HepG2 (cell line): ENCODE results near the gene RELL2. TPM values are rescaled to one million over a fixed set of nuclear protein-coding genes. Genes with fewer than 3 reads are reported as not detected.

ENCODE experiments used
- ATAC-seq: fragments of 200-7000 bp; cut with Tn5 transposase; 3 replicates; pipeline ENCODE4 v1.9.1; 2020; ENCODE audit warnings: mild to moderate bottlenecking, moderate library complexity
- BruUV-seq: library from RNA; stranded (reverse); fragments of 400-500 nt; replicated peaks from 2 replicates; lab custom pipeline; 2021; lab: Mats Ljungman, UMichigan
- CTCF ChIA-PET: fragments of 300-600 bp; formaldehyde crosslinking; extraction: SDS; loops from one replicate; lab custom pipeline; 2021; ENCODE audit warnings: low total read pairs, inconsistent platforms, low intra/inter-chr PET ratio; lab: Yijun Ruan, JAX
- POLR2A ChIA-PET: fragments of 350-600 bp; sonication (Branson Sonifier 250); formaldehyde crosslinking; loops from one replicate; lab custom pipeline; 2020; ENCODE audit warnings: antibody characterized with exemption, inconsistent platforms; lab: Yijun Ruan, JAX
- DNase-seq: peaks from one replicate; pipeline ENCODE4 v3.0.0-alpha.2; 2015; ENCODE audit warnings: low spot score
- FAIRE-seq: peaks from 3 replicates; lab custom pipeline; 2011; peaks lifted over from hg19 to GRCh38; lab: Jason Lieb, UNC
- H2AFZ ChIP-seq: one replicate; pipeline ENCODE4 v1.6.1; 2011; ENCODE audit warnings: low read length, inconsistent platforms
- H3K27ac ChIP-seq: fragments of 300-600 bp; 3 replicates; pipeline ENCODE4 v1.8.0; 2011; ENCODE audit warnings: mixed run types, mild to moderate bottlenecking, mixed read lengths, low read length, inconsistent platforms; ENCODE audit not compliant: insufficient read depth; ENCODE audit errors: extremely low read length
- H3K27me3 ChIP-seq, 2 experiments: fragments of 200-600 bp in 1 of 2; 2 replicates in 1 of 2; 3 replicates in 1 of 2; pipeline versions ENCODE4 v1.6.0 to v1.8.0; 2011; ENCODE audit warnings: low read length in 2 of 2, mild to moderate bottlenecking in 2 of 2, moderate library complexity in 2 of 2, inconsistent platforms in 1 of 2; ENCODE audit not compliant: insufficient read depth in 2 of 2, control insufficient read depth in 1 of 2
- H3K36me3 ChIP-seq, 2 experiments: fragments of 200-600 bp in 1 of 2; replicated peaks in 1 of 2; 2 replicates in 1 of 2; 3 replicates in 1 of 2; pipeline versions ENCODE4 v1.5.1 to v1.8.0; 2011; ENCODE audit warnings: low read length in 2 of 2, inconsistent platforms in 1 of 2; ENCODE audit not compliant: insufficient read depth in 2 of 2, control insufficient read depth in 1 of 2
- H3K4me1 ChIP-seq: 2 replicates; pipeline ENCODE4 v1.5.1; 2012; ENCODE audit warnings: low read length, inconsistent platforms; ENCODE audit not compliant: insufficient read depth
- H3K4me2 ChIP-seq: 2 replicates; pipeline ENCODE4 v1.6.0; 2011; ENCODE audit warnings: low read depth, low read length, inconsistent platforms
- H3K4me3 ChIP-seq, 3 experiments: fragments of 200-600 bp in 1 of 3; sonication (generic), shearing (Covaris generic) in 1 of 3; replicated peaks in 1 of 3; 2 replicates each; pipeline ENCODE4 v1.5.1; 2011 to 2016; ENCODE audit warnings: low read length in 3 of 3, inconsistent platforms in 2 of 3, low read depth in 2 of 3, mild to moderate bottlenecking in 2 of 3, control low read depth in 1 of 3, mixed read lengths in 1 of 3; ENCODE audit not compliant: insufficient read depth in 1 of 3
- H3K79me2 ChIP-seq: one replicate; pipeline ENCODE4 v1.6.1; 2011; ENCODE audit warnings: low read length, inconsistent platforms; ENCODE audit not compliant: insufficient read depth
- H3K9ac ChIP-seq: 2 replicates; pipeline ENCODE4 v1.6.0; 2011; ENCODE audit warnings: mild to moderate bottlenecking, low read depth, low read length, inconsistent platforms; ENCODE audit not compliant: insufficient read depth
- H3K9me3 ChIP-seq: 2 replicates; pipeline ENCODE4 v1.5.1; 2012; ENCODE audit warnings: mild to moderate bottlenecking, low read length
- H4K20me1 ChIP-seq: 2 replicates; pipeline ENCODE4 v1.6.0; 2011; ENCODE audit warnings: inconsistent platforms, mild to moderate bottlenecking, low read length, moderate library complexity; ENCODE audit not compliant: insufficient read depth
- CREB1 ChIP-seq, 2 experiments: fragments of 450-650 bp in 1 of 2; IDR thresholded peaks; 2 replicates each; pipeline ENCODE4 v1.6.1; 2016 to 2017; ENCODE audit warnings: control low read depth in 1 of 2, mild to moderate bottlenecking in 1 of 2, missing compliant biosample characterization in 1 of 2, missing genetic modification characterization in 1 of 2
- SRY ChIP-seq: sonication (generic); formaldehyde crosslinking; IDR thresholded peaks from 2 replicates; pipeline ENCODE4 v1.8.0; 2022; ENCODE audit warnings: mild to moderate bottlenecking, missing genetic modification reagents
- ZFP36 ChIP-seq: fragments of 150-350 bp; IDR thresholded peaks from 2 replicates; pipeline ENCODE4 v1.6.1; 2018; ENCODE audit warnings: borderline replicate concordance, low read length, low read depth; ENCODE audit not compliant: partially characterized antibody
- ZNF350 ChIP-seq: sonication (generic); formaldehyde crosslinking; IDR thresholded peaks from 2 replicates; pipeline ENCODE4 v1.4.0; 2020; ENCODE audit warnings: mild to moderate bottlenecking, low read depth, missing genetic modification reagents, borderline replicate concordance
- WGBS: methylation state at CpG from one replicate; pipeline ENCODE4 v1.1.6; 2017; ENCODE audit warnings: low lambda C conversion rate; 5-methylcytosine and 5-hydroxymethylcytosine counted together
- in situ Hi-C: cut with HindIII; loops from 2 replicates; pipeline ENCODE4 v1.10.0; 2017; ENCODE audit warnings: low pct_unique_long_range_greater_than_20kb; ENCODE audit not compliant: extremely low pct_ligation_motif_present
- intact Hi-C: fragments of 100-400 bp; cut with micrococcal nuclease; formaldehyde crosslinking; loops from one replicate; pipeline ENCODE4 v1.10.0; 2022; ENCODE audit not compliant: unreplicated experiment
- polyA plus RNA-seq, 8 experiments: library from polyadenylated mRNA; depleted of rRNA in 3 of 8; stranded (reverse) in 7 of 8; unstranded in 1 of 8; fragments of >200 nt; fragmentation: Illumina TruSeq in 4 of 8; extraction: Trizol in 4 of 8; gene quantifications; 2 replicates each; pipeline versions ENCODE4 v1.2.1 to v1.2.3, GENCODE V29; 2011 to 2016; ENCODE audit warnings: low read depth in 4 of 8, missing spikeins in 1 of 8, mixed read lengths in 1 of 8; ENCODE audit not compliant: insufficient read depth in 1 of 8
- total RNA-seq, 5 experiments: library from RNA; depleted of rRNA; stranded (reverse); fragments of >200 nt; fragmentation: Illumina TruSeq; extraction: Trizol; gene quantifications; 2 replicates each; pipeline ENCODE4 v1.2.3, GENCODE V29; 2016; ENCODE audit warnings: low read depth in 1 of 5
- TF ChIP-seq, protein P1 (sequence below): sonication (generic); formaldehyde crosslinking; IDR thresholded peaks from 2 replicates; pipeline ENCODE4; 2020; ENCODE audit warnings: missing genetic modification reagents, mild to moderate bottlenecking, borderline replicate concordance

RELL2 gene
- total and polyA plus RNA-seq, 2 of the 13 experiments (the other 11 are each of a cell fraction or from before 2014, with no cell fraction given), result 6.4 to 8.3 TPM

DNA sequence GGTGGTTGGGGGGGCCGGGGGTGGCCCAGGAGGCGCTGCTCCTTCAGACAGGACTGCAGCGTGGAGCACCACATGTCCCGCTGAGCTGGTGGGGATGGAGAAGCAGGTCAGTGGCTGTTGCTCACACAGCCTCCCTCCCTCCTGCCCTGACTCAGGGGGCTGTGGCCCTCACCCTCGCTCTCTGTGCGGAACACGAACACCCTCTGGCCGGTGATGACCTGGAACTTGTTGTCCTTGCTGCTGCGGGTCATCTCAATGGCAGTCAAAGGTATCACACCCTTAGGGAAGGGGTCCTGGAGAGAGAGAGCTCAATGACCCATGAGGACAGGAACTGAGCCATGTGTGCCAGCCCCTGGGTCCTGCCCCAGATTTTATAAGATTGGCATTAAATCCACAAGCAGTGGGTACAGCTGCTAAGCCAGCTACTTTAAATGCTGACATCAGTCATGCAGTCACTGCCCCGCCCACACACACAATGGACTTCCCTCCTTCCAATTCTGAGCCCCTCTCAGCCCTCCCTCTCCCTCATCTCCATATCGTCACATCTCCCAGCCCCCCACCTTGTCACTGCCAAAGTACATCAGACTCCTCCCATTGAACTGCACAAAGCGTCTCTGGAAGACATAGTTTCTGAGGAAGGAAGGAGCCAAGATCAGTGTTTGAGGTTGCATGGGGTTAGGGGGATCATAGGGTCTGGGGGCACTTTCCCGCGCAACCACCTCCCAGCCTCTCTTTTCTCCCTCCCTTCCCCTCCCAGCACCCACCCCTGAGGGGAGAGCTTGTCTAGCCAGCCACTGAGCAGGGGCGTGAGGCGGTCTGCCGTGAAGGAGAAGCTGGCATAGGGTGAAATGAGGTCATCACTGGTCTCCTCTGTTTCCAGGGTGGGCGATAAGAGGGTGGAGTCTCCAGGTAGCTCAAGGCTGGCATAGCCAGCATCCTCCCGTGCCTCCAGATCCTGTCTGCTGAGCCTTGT, 36.3 kb downstream of the RELL2 start:
- no peak for DNase-seq
- H3K27ac ChIP-seq, result no peak overlapping the region
- POLR2A ChIA-PET, result no interaction called here
- WGBS, result 65% methylated on average over 9 of the region's 19 CpGs
- H3K79me2 ChIP-seq, result no peaks in the 10 kb centered on the region
- no peak overlapping the region for H3K9ac ChIP-seq
- H4K20me1 ChIP-seq, result no peaks in the 10 kb centered on the region
- TF ChIP-seq, protein P1, sequence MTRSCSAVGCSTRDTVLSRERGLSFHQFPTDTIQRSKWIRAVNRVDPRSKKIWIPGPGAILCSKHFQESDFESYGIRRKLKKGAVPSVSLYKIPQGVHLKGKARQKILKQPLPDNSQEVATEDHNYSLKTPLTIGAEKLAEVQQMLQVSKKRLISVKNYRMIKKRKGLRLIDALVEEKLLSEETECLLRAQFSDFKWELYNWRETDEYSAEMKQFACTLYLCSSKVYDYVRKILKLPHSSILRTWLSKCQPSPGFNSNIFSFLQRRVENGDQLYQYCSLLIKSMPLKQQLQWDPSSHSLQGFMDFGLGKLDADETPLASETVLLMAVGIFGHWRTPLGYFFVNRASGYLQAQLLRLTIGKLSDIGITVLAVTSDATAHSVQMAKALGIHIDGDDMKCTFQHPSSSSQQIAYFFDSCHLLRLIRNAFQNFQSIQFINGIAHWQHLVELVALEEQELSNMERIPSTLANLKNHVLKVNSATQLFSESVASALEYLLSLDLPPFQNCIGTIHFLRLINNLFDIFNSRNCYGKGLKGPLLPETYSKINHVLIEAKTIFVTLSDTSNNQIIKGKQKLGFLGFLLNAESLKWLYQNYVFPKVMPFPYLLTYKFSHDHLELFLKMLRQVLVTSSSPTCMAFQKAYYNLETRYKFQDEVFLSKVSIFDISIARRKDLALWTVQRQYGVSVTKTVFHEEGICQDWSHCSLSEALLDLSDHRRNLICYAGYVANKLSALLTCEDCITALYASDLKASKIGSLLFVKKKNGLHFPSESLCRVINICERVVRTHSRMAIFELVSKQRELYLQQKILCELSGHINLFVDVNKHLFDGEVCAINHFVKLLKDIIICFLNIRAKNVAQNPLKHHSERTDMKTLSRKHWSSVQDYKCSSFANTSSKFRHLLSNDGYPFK (CRISPR knock-in tag), result no peak
- TF ChIP-seq ZNF350 (CRISPR knock-in tag) (no peak), ZFP36 (no peak), CREB1 (IDR thresholded peaks at IDR 0.05) (no peak), CREB1 (CRISPR knock-in tag; IDR thresholded peaks at IDR 0.05) (no peak), SRY (CRISPR knock-in tag) (no peak)
- TF ChIP-seq, all 625 proteins: peak for 0
- Histone ChIP-seq H2AFZ (no peak overlapping the region), H3K4me2 (no peak overlapping the region), H3K36me3 (no peaks in the 10 kb centered on the region), H3K4me1 (no peaks in the 10 kb centered on the region), H3K4me3 (no peak overlapping the region), H3K9me3 (no peaks in the 10 kb centered on the region), H3K27me3 (peaks cover 2 to 3% of the 10 kb centered on the region in 2 experiments; a peak in 2 of 5 replicates)
- intact Hi-C loops, result no loop called here
- no peak for FAIRE-seq
- BruUV-seq, result no TSS peak
- ATAC-seq, result no peak
- CTCF ChIA-PET, result no interaction called here
- in situ Hi-C loops, result no loop called here
